Immature natural killer cell (primary cell): ENCODE results near the gene NUP133. TPM values are rescaled to one million over a fixed set of nuclear protein-coding genes. Genes with fewer than 3 reads are reported as not detected.
A peak's percentile ranks its signal among the peaks of the same experiment; 100 is the strongest.
"Not testable (repeated sequence)": the region's sequence is repeated elsewhere in the genome, so short reads cannot be mapped to it uniquely, and the experiment has no call there.

Source experiments
- DNase-seq, 3 donors: peaks; one replicate each; pipeline ENCODE4 v3.0.0; 2022; ENCODE audit warnings: mixed read lengths in 1 of 3
- H3K27ac Mint-ChIP-seq, 6 donors: one replicate each; pipeline ENCODE4 v1.8.0; 2020; ENCODE audit warnings: mixed read lengths in 6 of 6, mild to moderate bottlenecking in 5 of 6, inconsistent platforms in 4 of 6, moderate library complexity in 3 of 6
- H3K27me3 Mint-ChIP-seq, 3 donors: one replicate each; pipeline ENCODE4 v1.8.0; 2020 to 2021; ENCODE audit warnings: low read depth in 3 of 3, mild to moderate bottlenecking in 3 of 3, mixed read lengths in 3 of 3, moderate library complexity in 3 of 3, inconsistent platforms in 1 of 3
- H3K36me3 Mint-ChIP-seq, 3 donors: one replicate each; pipeline ENCODE4 v1.8.0; 2020; ENCODE audit warnings: mixed read lengths in 3 of 3, inconsistent platforms in 2 of 3, mild to moderate bottlenecking in 2 of 3
- H3K4me1 Mint-ChIP-seq, 2 donors: one replicate each; pipeline ENCODE4 v1.8.0; 2020; ENCODE audit warnings: inconsistent platforms in 2 of 2, mild to moderate bottlenecking in 2 of 2, mixed read lengths in 2 of 2, moderate library complexity in 1 of 2
- H3K4me3 Mint-ChIP-seq, 5 donors: one replicate each; pipeline ENCODE4 v1.8.0; 2020; ENCODE audit warnings: mild to moderate bottlenecking in 5 of 5, mixed read lengths in 5 of 5, inconsistent platforms in 3 of 5, moderate library complexity in 3 of 5
- H3K9me3 Mint-ChIP-seq, 6 donors: one replicate each; pipeline ENCODE4 v1.8.0; 2020; ENCODE audit warnings: mild to moderate bottlenecking in 6 of 6, mixed read lengths in 6 of 6, inconsistent platforms in 4 of 6, moderate library complexity in 3 of 6
- polyA plus RNA-seq, 3 donors: library from polyadenylated mRNA; unstranded; fragments of 300-500 nt; fragmentation: Illumina TruSeq; gene quantifications; one replicate each; pipeline ENCODE4 v1.2.3, GENCODE V29; 2021

The NUP133 gene
- polyA plus RNA-seq, 3 donors from 2014 or later, result 17.5 to 20.0 (median 18.5) TPM

- Mint-ChIP-seq H3K27ac (peak overlapping the region in 1 of 6 donors; percentile 5), H3K4me1 (peaks cover 0 to 1% of the 10 kb centered on the region in 2 donors), H3K9me3 (no peaks in the 10 kb centered on the region), H3K27me3 (no peaks in the 10 kb centered on the region), H3K4me3 (no peak overlapping the region), H3K36me3 (peaks cover 36 to 56% (median 41%) of the 10 kb centered on the region in 3 donors)
- DNase-seq, result no peak
Measured at GRCh38 chr1:229535230-229535629, 27.1 kb upstream of the NUP133 start.

GRCh38 chr1:229531326-229531725 is 23.2 kb upstream of the NUP133 start:
- no peak overlapping the region for H3K27ac Mint-ChIP-seq
- H3K36me3 Mint-ChIP-seq, result peaks cover 26 to 57% (median 37%) of the 10 kb centered on the region in 3 donors
- H3K27me3 Mint-ChIP-seq, result no peaks in the 10 kb centered on the region
- H3K4me1 Mint-ChIP-seq, result no peaks in the 10 kb centered on the region
- DNase-seq, result no peak
- no peak overlapping the region for H3K4me3 Mint-ChIP-seq
- no peaks in the 10 kb centered on the region for H3K9me3 Mint-ChIP-seq

- Mint-ChIP-seq H3K27ac (no peak overlapping the region), H3K4me3 (no peak overlapping the region), H3K27me3 (no peaks in the 10 kb centered on the region), H3K4me1 (no peaks in the 10 kb centered on the region), H3K9me3 (no peaks in the 10 kb centered on the region), H3K36me3 (peaks cover 30 to 61% (median 41%) of the 10 kb centered on the region in 3 donors)
- no peak for DNase-seq
Measured at GRCh38 chr1:229529639-229530038, 21.5 kb upstream of the NUP133 start.

GRCh38 chr1:229526695-229527094 is 18.6 kb upstream of the NUP133 start:
- no peak overlapping the region for H3K27ac Mint-ChIP-seq
- no peaks in the 10 kb centered on the region for H3K27me3 Mint-ChIP-seq
- no peak overlapping the region for H3K4me3 Mint-ChIP-seq
- DNase-seq, result no peak
- H3K36me3 Mint-ChIP-seq, result peaks cover 20 to 50% (median 35%) of the 10 kb centered on the region in 3 donors
- H3K9me3 Mint-ChIP-seq, result no peaks in the 10 kb centered on the region
- no peaks in the 10 kb centered on the region for H3K4me1 Mint-ChIP-seq

- DNase-seq, result no peak
- Mint-ChIP-seq H3K4me3 (no peak overlapping the region), H3K4me1 (no peaks in the 10 kb centered on the region), H3K27ac (no peak overlapping the region), H3K36me3 (peaks cover 17 to 32% (median 18%) of the 10 kb centered on the region in 3 donors), H3K27me3 (no peaks in the 10 kb centered on the region), H3K9me3 (no peaks in the 10 kb centered on the region)
Measured at GRCh38 chr1:229523052-229523451, 14.9 kb upstream of the NUP133 start.

GRCh38 chr1:229514578-229515275 is 6.6 kb upstream of the NUP133 start:
- Mint-ChIP-seq H3K4me3 (no peak overlapping the region), H3K27ac (peak overlapping the region in 3 of 6 donors; percentile 28 to 57 (median 48)), H3K4me1 (peaks cover 8 to 9% of the 10 kb centered on the region in 2 donors), H3K36me3 (peaks cover 0 to 4% (median 3%) of the 10 kb centered on the region in 3 donors), H3K9me3 (no peaks in the 10 kb centered on the region), H3K27me3 (no peaks in the 10 kb centered on the region)
- DNase-seq, result peak; percentile 55 to 68 (median 63)

GRCh38 chr1:229511625-229512024 is 3.5 kb upstream of the NUP133 start:
- H3K27me3 Mint-ChIP-seq, result peaks cover 5 to 27% (median 18%) of the 10 kb centered on the region in 3 donors

GRCh38 chr1:229511201-229511600 is 3.1 kb upstream of the NUP133 start:
- DNase-seq, H3K27ac Mint-ChIP-seq, H3K36me3 Mint-ChIP-seq, H3K9me3 Mint-ChIP-seq, H3K4me3 Mint-ChIP-seq: not testable (repeated sequence)
- peaks cover 36 to 42% of the 10 kb centered on the region in 2 donors for H3K4me1 Mint-ChIP-seq
- H3K27me3 Mint-ChIP-seq, result peaks cover 5 to 28% (median 18%) of the 10 kb centered on the region in 3 donors

More at GRCh38 chr1:229511625-229512024, 3.5 kb upstream of the NUP133 start:
- H3K27ac Mint-ChIP-seq, DNase-seq, H3K36me3 Mint-ChIP-seq, H3K9me3 Mint-ChIP-seq, H3K4me3 Mint-ChIP-seq: not testable (repeated sequence)
- peaks cover 34 to 38% of the 10 kb centered on the region in 2 donors for H3K4me1 Mint-ChIP-seq

GRCh38 chr1:229509576-229509975 is 1.4 kb upstream of the NUP133 start:
- no peaks in the 10 kb centered on the region for H3K36me3 Mint-ChIP-seq
- DNase-seq, result no peak
- H3K27ac Mint-ChIP-seq, result peak overlapping the region in 5 of 6 donors; percentile 67 to 99 (median 98)
- H3K9me3 Mint-ChIP-seq, result no peaks in the 10 kb centered on the region
- H3K4me3 Mint-ChIP-seq, result peak overlapping the region; percentile 91 to 93 (median 93)
- H3K27me3 Mint-ChIP-seq, result peaks cover 5 to 28% (median 18%) of the 10 kb centered on the region in 3 donors
- peaks cover 32 to 37% of the 10 kb centered on the region in 2 donors for H3K4me1 Mint-ChIP-seq

GRCh38 chr1:229508823-229509337 is 739 bp upstream of the NUP133 start:
- peak overlapping the region; percentile 98 to 99 (median 98) for H3K27ac Mint-ChIP-seq
- peaks cover 28 to 33% of the 10 kb centered on the region in 2 donors for H3K4me1 Mint-ChIP-seq
- peak overlapping the region; percentile 91 to 93 (median 93) for H3K4me3 Mint-ChIP-seq
- H3K9me3 Mint-ChIP-seq, result no peaks in the 10 kb centered on the region
- peaks cover 5 to 28% (median 18%) of the 10 kb centered on the region in 3 donors for H3K27me3 Mint-ChIP-seq
- no peaks in the 10 kb centered on the region for H3K36me3 Mint-ChIP-seq
- DNase-seq, result no peak

- peak overlapping the region; percentile 98 to 99 (median 98) for H3K27ac Mint-ChIP-seq
- no peaks in the 10 kb centered on the region for H3K9me3 Mint-ChIP-seq
- peaks cover 28 to 33% of the 10 kb centered on the region in 2 donors for H3K4me1 Mint-ChIP-seq
- peak overlapping the region; percentile 91 to 93 (median 93) for H3K4me3 Mint-ChIP-seq
- no peak for DNase-seq
- peaks cover 5 to 28% (median 18%) of the 10 kb centered on the region in 3 donors for H3K27me3 Mint-ChIP-seq
- no peaks in the 10 kb centered on the region for H3K36me3 Mint-ChIP-seq
Measured at GRCh38 chr1:229507502-229507901, 639 bp downstream of the NUP133 start.

GRCh38 chr1:229506633-229507032 is 1.5 kb downstream of the NUP133 start:
- Mint-ChIP-seq H3K4me1 (peaks cover 28 to 33% of the 10 kb centered on the region in 2 donors), H3K4me3 (peak overlapping the region; percentile 68 to 93 (median 91)), H3K9me3 (no peaks in the 10 kb centered on the region), H3K27me3 (peaks cover 5 to 28% (median 18%) of the 10 kb centered on the region in 3 donors), H3K36me3 (peaks cover 0 to 4% (median 0%) of the 10 kb centered on the region in 3 donors), H3K27ac (peak overlapping the region in 5 of 6 donors; percentile 50 to 98 (median 73))
- DNase-seq, result no peak

- no peak overlapping the region for H3K27ac Mint-ChIP-seq
- no peaks in the 10 kb centered on the region for H3K9me3 Mint-ChIP-seq
- H3K4me1 Mint-ChIP-seq, result peaks cover 0 to 8% of the 10 kb centered on the region in 2 donors
- peaks cover 43 to 59% (median 45%) of the 10 kb centered on the region in 3 donors for H3K36me3 Mint-ChIP-seq
- no peak for DNase-seq
- H3K4me3 Mint-ChIP-seq, result no peak overlapping the region
- peaks cover 0 to 2% (median 0%) of the 10 kb centered on the region in 3 donors for H3K27me3 Mint-ChIP-seq
Measured at GRCh38 chr1:229495782-229496181, 12.4 kb downstream of the NUP133 start.

GRCh38 chr1:229487181-229487580 is 21.0 kb downstream of the NUP133 start:
- Mint-ChIP-seq H3K27me3 (peaks cover 0 to 2% (median 0%) of the 10 kb centered on the region in 3 donors), H3K9me3 (no peaks in the 10 kb centered on the region), H3K4me3 (no peak overlapping the region), H3K27ac (peak overlapping the region in 1 of 6 donors; percentile 51), H3K36me3 (peaks cover 20 to 59% (median 38%) of the 10 kb centered on the region in 3 donors), H3K4me1 (peaks cover 0 to 1% of the 10 kb centered on the region in 2 donors)
- DNase-seq, result no peak
